Thymus (tissue), 14 donors: ENCODE results near the gene OTUB2. TPM values are rescaled to one million over a fixed set of nuclear protein-coding genes. Genes with fewer than 3 reads are reported as not detected.

ENCODE experiments used
- DNase-seq, 9 donors: peaks; one replicate each; pipeline ENCODE4 v3.0.0-alpha.2; 2013; ENCODE audit warnings: low spot score in 9 of 9, low read depth in 6 of 9, missing footprints in 1 of 9
- H3K27ac ChIP-seq, 2 donors: one replicate each; pipeline ENCODE4 v1.5.1; 2013; ENCODE audit warnings: control low read depth in 1 of 2, low read depth in 1 of 2, low read length in 1 of 2, mild to moderate bottlenecking in 1 of 2, moderate library complexity in 1 of 2
- H3K27me3 ChIP-seq, 2 donors: one replicate each; pipeline ENCODE4 v1.5.1; 2013; ENCODE audit warnings: low read length in 1 of 2; ENCODE audit not compliant: control insufficient read depth in 2 of 2, insufficient read depth in 1 of 2
- H3K36me3 ChIP-seq, 2 donors: one replicate each; pipeline ENCODE4 v1.5.1; 2013; ENCODE audit warnings: low read length in 1 of 2, mild to moderate bottlenecking in 1 of 2, moderate library complexity in 1 of 2; ENCODE audit not compliant: control insufficient read depth in 2 of 2, insufficient read depth in 2 of 2
- H3K4me1 ChIP-seq, 2 donors: one replicate each; pipeline ENCODE4 v1.5.1; 2013; ENCODE audit warnings: low read length in 2 of 2; ENCODE audit not compliant: control insufficient read depth in 2 of 2, insufficient read depth in 2 of 2
- H3K4me3 ChIP-seq, 2 donors: one replicate each; pipeline ENCODE4 v1.5.1; 2013; ENCODE audit warnings: low read length in 2 of 2, control low read depth in 1 of 2, mild to moderate bottlenecking in 1 of 2
- H3K9me3 ChIP-seq, 2 donors: one replicate each; pipeline ENCODE4 v1.5.1; 2013; ENCODE audit warnings: low read length in 1 of 2, mild to moderate bottlenecking in 1 of 2; ENCODE audit not compliant: control insufficient read depth in 2 of 2, insufficient read depth in 1 of 2
- WGBS: extraction: QIAGEN DNeasy Blood & Tissue Kit; methylation state at CpG from one replicate; pipeline ENCODE4 v1.1.7; 2013; 5-methylcytosine and 5-hydroxymethylcytosine counted together
- long read RNA-seq, 10 donors: transcript quantifications; one replicate each; lab custom pipeline, GENCODE V29; 2026
- polyA plus RNA-seq: library from polyadenylated mRNA; stranded (reverse); fragments of 200-250 nt; gene quantifications from one replicate; pipeline ENCODE4 v1.2.3, GENCODE V29; 2013
- total RNA-seq: library from RNA; stranded (reverse); fragments of 120-200 nt; gene quantifications from one replicate; pipeline ENCODE4 v1.2.4, GENCODE V29; 2013
- donor health status: healthy.

OTUB2 gene
- total RNA-seq (0.52 TPM), polyA plus RNA-seq (0.27 TPM)
- long read RNA-seq, donor 1, result 0 reads
- long read RNA-seq, donor 2, result 0 reads
- long read RNA-seq, donor 3, partial matches to known transcripts, result 0 of 1 reads
- long read RNA-seq, donor 3, other reads (novel, unspliced or antisense), result 0 of 1 reads
- long read RNA-seq, donor 4, result 0 reads
- long read RNA-seq, donor 5, result 0 reads
- long read RNA-seq, donor 6, partial matches to known transcripts, result 0 of 1 reads
- long read RNA-seq, donor 6, other reads (novel, unspliced or antisense), result 0 of 1 reads
- long read RNA-seq, donor 7, partial matches to known transcripts, result 0 of 1 reads
- long read RNA-seq, donor 7, other reads (novel, unspliced or antisense), result 0 of 1 reads
- long read RNA-seq, donor 8, partial matches to known transcripts, result 70 of 70 reads
- long read RNA-seq, donor 8, other reads (novel, unspliced or antisense), result 0 of 70 reads
- long read RNA-seq, donor 9, result 0 reads
- long read RNA-seq, donor 10, result 0 reads

GRCh38 chr14:94026173-94026888 is at the start of gene OTUB2:
Gene OTUB2, plus strand, starts transcription at chr14:94026340. Its CDS starts 198 bp downstream, at chr14:94026538.
- H3K9me3 ChIP-seq, result no peaks in the 10 kb centered on the region
- H3K4me1 ChIP-seq, result no peaks in the 10 kb centered on the region
- H3K27ac ChIP-seq, result no peak within 1 kb of the TSS
- DNase-seq, result peak; percentile 89 to 99 (median 97)
- no peaks in the 10 kb centered on the region for H3K36me3 ChIP-seq
- 2% methylated on average over 74 of the region's 74 CpGs for WGBS
- peak within 1 kb of the TSS in 1 of 2 donors; percentile 56 for H3K4me3 ChIP-seq
- H3K27me3 ChIP-seq, result peaks cover 0 to 42% of the 10 kb centered on the region in 2 donors

- no peaks in the 10 kb centered on the region for H3K36me3 ChIP-seq
- WGBS, result 22% methylated on average over 12 of the region's 12 CpGs
- H3K9me3 ChIP-seq, result peaks cover 3 to 12% of the 10 kb centered on the region in 2 donors
- no peak within 1 kb of the TSS for H3K4me3 ChIP-seq
- H3K27me3 ChIP-seq, result peaks cover 0 to 34% of the 10 kb centered on the region in 2 donors
- H3K4me1 ChIP-seq, result peaks cover 5 to 8% of the 10 kb centered on the region in 2 donors
- H3K27ac ChIP-seq, result no peak within 1 kb of the TSS
- no peak for DNase-seq
These were observed 49.6 kb upstream of the OTUB2 start, which contains the start of gene ASB2 for GRCh38 chr14:93976477-93977057. Gene ASB2, minus strand, starts transcription at chr14:93976570. Its CDS starts 12,031 bp downstream, at chr14:93964539.

GRCh38 chr14:93977171-93977570 is 49.0 kb upstream of the OTUB2 start:
- peaks cover 5 to 8% of the 10 kb centered on the region in 2 donors for H3K4me1 ChIP-seq
- no peak overlapping the region for H3K4me3 ChIP-seq
- no peaks in the 10 kb centered on the region for H3K36me3 ChIP-seq
- DNase-seq, result no peak
- peaks cover 0 to 37% of the 10 kb centered on the region in 2 donors for H3K27me3 ChIP-seq
- H3K9me3 ChIP-seq, result peaks cover 3 to 12% of the 10 kb centered on the region in 2 donors
- H3K27ac ChIP-seq, result no peak overlapping the region
- WGBS, result 96% methylated on average over 5 of the region's 5 CpGs

- H3K9me3 ChIP-seq, result peaks cover 3 to 12% of the 10 kb centered on the region in 2 donors
- DNase-seq, result peak in 6 of 9 donors; percentile 23 to 71 (median 31)
- peaks cover 5 to 8% of the 10 kb centered on the region in 2 donors for H3K4me1 ChIP-seq
- no peak overlapping the region for H3K27ac ChIP-seq
- no peaks in the 10 kb centered on the region for H3K36me3 ChIP-seq
- H3K4me3 ChIP-seq, result no peak overlapping the region
- 47% methylated on average over 11 of the region's 11 CpGs for WGBS
- peaks cover 0 to 35% of the 10 kb centered on the region in 2 donors for H3K27me3 ChIP-seq
These were observed 48.2 kb upstream of the OTUB2 start for GRCh38 chr14:93977790-93978581.

GRCh38 chr14:93978735-93979134 is 47.4 kb upstream of the OTUB2 start:
- H3K27me3 ChIP-seq, result peaks cover 0 to 34% of the 10 kb centered on the region in 2 donors
- WGBS, result 96% methylated on average over 4 of the region's 4 CpGs
- no peak overlapping the region for H3K4me3 ChIP-seq
- H3K36me3 ChIP-seq, result no peaks in the 10 kb centered on the region
- peaks cover 3 to 12% of the 10 kb centered on the region in 2 donors for H3K9me3 ChIP-seq
- no peak for DNase-seq
- H3K27ac ChIP-seq, result peak overlapping the region in 1 of 2 donors; percentile 8
- H3K4me1 ChIP-seq, result peaks cover 5 to 8% of the 10 kb centered on the region in 2 donors

GRCh38 chr14:93980456-93981201 is 45.5 kb upstream of the OTUB2 start:
- Histone ChIP-seq H3K27ac (no peak overlapping the region), H3K4me3 (no peak overlapping the region), H3K36me3 (no peaks in the 10 kb centered on the region), H3K9me3 (peaks cover 3 to 12% of the 10 kb centered on the region in 2 donors), H3K27me3 (peaks cover 0 to 27% of the 10 kb centered on the region in 2 donors), H3K4me1 (peaks cover 5 to 8% of the 10 kb centered on the region in 2 donors)
- DNase-seq, result no peak
- WGBS, result 84% methylated on average over 11 of the region's 11 CpGs

- Histone ChIP-seq H3K36me3 (no peaks in the 10 kb centered on the region), H3K27ac (no peak overlapping the region), H3K4me1 (peaks cover 5 to 8% of the 10 kb centered on the region in 2 donors), H3K4me3 (no peak overlapping the region), H3K9me3 (peaks cover 3 to 12% of the 10 kb centered on the region in 2 donors), H3K27me3 (peaks cover 0 to 27% of the 10 kb centered on the region in 2 donors)
- no peak for DNase-seq
- 97% methylated on average over 9 of the region's 9 CpGs for WGBS
These were observed 44.6 kb upstream of the OTUB2 start for GRCh38 chr14:93981316-93982229.
